ENCODE measurements around the gene SLC35F6. TPM values are rescaled to one million over a fixed set of nuclear protein-coding genes. Genes with fewer than 3 reads are reported as not detected.
"Not testable (repeated sequence)": the region's sequence is repeated elsewhere in the genome, so short reads cannot be mapped to it uniquely, and the experiment has no call there.

The SLC35F6 gene
- total RNA-seq, 1 experiment from 2014 or later: 76.9 TPM

DNA sequence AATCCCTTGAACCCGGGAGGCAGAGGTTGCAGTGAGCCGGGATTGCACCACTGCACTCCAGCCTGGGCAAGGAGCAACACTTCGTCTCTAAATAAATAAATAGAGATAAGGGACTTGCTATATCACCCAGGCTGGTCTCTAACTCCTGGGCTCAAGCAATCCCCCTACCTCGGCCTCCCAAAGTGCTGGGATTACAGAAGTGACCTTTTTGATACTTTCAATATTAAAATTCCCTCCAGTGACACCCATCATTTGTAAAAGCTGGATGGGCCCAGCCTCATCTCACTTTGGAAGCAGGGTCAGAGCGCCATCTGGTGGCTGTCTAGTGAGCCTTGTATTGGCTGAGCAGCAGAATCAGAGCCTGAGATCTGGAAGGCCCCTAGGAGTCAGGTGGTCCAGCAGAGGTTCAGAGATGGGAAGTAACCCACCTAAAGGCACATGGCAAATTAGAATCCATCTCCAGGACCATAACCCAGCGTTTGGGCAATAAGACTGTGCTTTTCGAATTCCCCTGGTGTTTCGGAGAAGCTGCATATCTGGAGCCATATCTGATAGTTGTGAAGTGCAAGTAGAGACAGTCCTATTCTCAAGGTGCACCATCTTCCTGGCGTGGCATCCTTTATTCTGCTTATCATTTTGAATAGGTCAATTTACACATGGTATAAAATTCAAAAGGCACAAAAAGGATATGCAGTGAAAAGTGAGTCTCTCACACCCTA, 18.3 kb upstream of the SLC35F6 start:
- Mint-ChIP-seq H3K27me3 (ENCODE audit: insufficient read depth, unreplicated experiment) (no peaks in the 10 kb centered on the region), H3K4me1 (ENCODE audit: insufficient read depth, unreplicated experiment) (no peaks in the 10 kb centered on the region), H3K9me3 (ENCODE audit: unreplicated experiment) (no peaks in the 10 kb centered on the region), H3K36me3 (ENCODE audit: insufficient read depth, unreplicated experiment) (no peaks in the 10 kb centered on the region), H3K4me3 (ENCODE audit: unreplicated experiment) (no peak overlapping the region), H3K27ac (ENCODE audit: low read depth, unreplicated experiment) (no peak overlapping the region)
- ChIA-PET POLR2A (interaction anchor here (1.2 to 1.6 kb wide), 2 partner anchors 11 to 141 kb away, joined by 3 to 12 read pairs; no protein-coding TSS in a partner anchor), CTCF (interaction anchor here (0.6 to 11.1 kb wide), 45 partner anchors 9 to 1200 kb away, joined by 3 to 305 read pairs (median 4); no protein-coding TSS in a partner anchor)
- TF ChIP-seq, protein P1, sequence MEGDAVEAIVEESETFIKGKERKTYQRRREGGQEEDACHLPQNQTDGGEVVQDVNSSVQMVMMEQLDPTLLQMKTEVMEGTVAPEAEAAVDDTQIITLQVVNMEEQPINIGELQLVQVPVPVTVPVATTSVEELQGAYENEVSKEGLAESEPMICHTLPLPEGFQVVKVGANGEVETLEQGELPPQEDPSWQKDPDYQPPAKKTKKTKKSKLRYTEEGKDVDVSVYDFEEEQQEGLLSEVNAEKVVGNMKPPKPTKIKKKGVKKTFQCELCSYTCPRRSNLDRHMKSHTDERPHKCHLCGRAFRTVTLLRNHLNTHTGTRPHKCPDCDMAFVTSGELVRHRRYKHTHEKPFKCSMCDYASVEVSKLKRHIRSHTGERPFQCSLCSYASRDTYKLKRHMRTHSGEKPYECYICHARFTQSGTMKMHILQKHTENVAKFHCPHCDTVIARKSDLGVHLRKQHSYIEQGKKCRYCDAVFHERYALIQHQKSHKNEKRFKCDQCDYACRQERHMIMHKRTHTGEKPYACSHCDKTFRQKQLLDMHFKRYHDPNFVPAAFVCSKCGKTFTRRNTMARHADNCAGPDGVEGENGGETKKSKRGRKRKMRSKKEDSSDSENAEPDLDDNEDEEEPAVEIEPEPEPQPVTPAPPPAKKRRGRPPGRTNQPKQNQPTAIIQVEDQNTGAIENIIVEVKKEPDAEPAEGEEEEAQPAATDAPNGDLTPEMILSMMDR (IDR thresholded peaks at IDR 0.05; ENCODE audit: unreplicated experiment): peak; percentile 91
- intact Hi-C loops (cut with micrococcal nuclease): loop anchor here (1.0 kb wide), 2 partner anchors 140 to 242 kb away; no protein-coding TSS in a partner anchor
- no TSS peak for BruUV-seq (replicated peaks)
- peak; percentile 88 for DNase-seq (ENCODE audit: unreplicated experiment)

- TF ChIP-seq, protein P1 (IDR thresholded peaks at IDR 0.05; ENCODE audit: unreplicated experiment): no peak
- H3K27ac Mint-ChIP-seq (ENCODE audit: low read depth, unreplicated experiment): no peak overlapping the region
- no peak overlapping the region for H3K4me3 Mint-ChIP-seq (ENCODE audit: unreplicated experiment)
- H3K36me3 Mint-ChIP-seq (ENCODE audit: insufficient read depth, unreplicated experiment): no peaks in the 10 kb centered on the region
- no peaks in the 10 kb centered on the region for H3K4me1 Mint-ChIP-seq (ENCODE audit: insufficient read depth, unreplicated experiment)
- peaks cover 7% of the 10 kb centered on the region for H3K9me3 Mint-ChIP-seq (ENCODE audit: unreplicated experiment)
- ChIA-PET CTCF (interaction anchor here (0.6 to 11.1 kb wide), 10 partner anchors 8 to 561 kb away, joined by 3 to 305 read pairs (median 4); no protein-coding TSS in a partner anchor), POLR2A (interaction anchor here (1.2 to 1.6 kb wide), 2 partner anchors 22 to 140 kb away, joined by 3 read pairs; no protein-coding TSS in a partner anchor)
- no peak for DNase-seq (ENCODE audit: unreplicated experiment)
- no peaks in the 10 kb centered on the region for H3K27me3 Mint-ChIP-seq (ENCODE audit: insufficient read depth, unreplicated experiment)
- no TSS peak for BruUV-seq (replicated peaks)
- intact Hi-C loops (cut with micrococcal nuclease): no loop called here
Measured at GRCh38 chr2:26746934-26747333, 17.1 kb upstream of the SLC35F6 start.

GRCh38 chr2:26749787-26750420, 14.2 kb upstream of the SLC35F6 start:
- intact Hi-C loops (cut with micrococcal nuclease); H3K4me3 Mint-ChIP-seq (ENCODE audit: unreplicated experiment); H3K27me3 Mint-ChIP-seq (ENCODE audit: insufficient read depth, unreplicated experiment); H3K9me3 Mint-ChIP-seq (ENCODE audit: unreplicated experiment); H3K36me3 Mint-ChIP-seq (ENCODE audit: insufficient read depth, unreplicated experiment); DNase-seq (ENCODE audit: unreplicated experiment); H3K4me1 Mint-ChIP-seq (ENCODE audit: insufficient read depth, unreplicated experiment); BruUV-seq (replicated peaks); POLR2A ChIA-PET; H3K27ac Mint-ChIP-seq (ENCODE audit: low read depth, unreplicated experiment): not testable (repeated sequence)
- CTCF ChIA-PET: interaction anchor here (11.1 kb wide), 1 partner anchor 144 kb away, joined by 305 read pairs; no protein-coding TSS in a partner anchor

GRCh38 chr2:26750467-26750866, 13.6 kb upstream of the SLC35F6 start:
- intact Hi-C loops (cut with micrococcal nuclease); H3K36me3 Mint-ChIP-seq (ENCODE audit: insufficient read depth, unreplicated experiment); H3K27ac Mint-ChIP-seq (ENCODE audit: low read depth, unreplicated experiment); BruUV-seq (replicated peaks); H3K9me3 Mint-ChIP-seq (ENCODE audit: unreplicated experiment); H3K27me3 Mint-ChIP-seq (ENCODE audit: insufficient read depth, unreplicated experiment); DNase-seq (ENCODE audit: unreplicated experiment); POLR2A ChIA-PET; H3K4me1 Mint-ChIP-seq (ENCODE audit: insufficient read depth, unreplicated experiment); H3K4me3 Mint-ChIP-seq (ENCODE audit: unreplicated experiment): not testable (repeated sequence)
- CTCF ChIA-PET: interaction anchor here (2.6 kb wide), 1 partner anchor 145 kb away, joined by 18 read pairs; no protein-coding TSS in a partner anchor

DNA sequence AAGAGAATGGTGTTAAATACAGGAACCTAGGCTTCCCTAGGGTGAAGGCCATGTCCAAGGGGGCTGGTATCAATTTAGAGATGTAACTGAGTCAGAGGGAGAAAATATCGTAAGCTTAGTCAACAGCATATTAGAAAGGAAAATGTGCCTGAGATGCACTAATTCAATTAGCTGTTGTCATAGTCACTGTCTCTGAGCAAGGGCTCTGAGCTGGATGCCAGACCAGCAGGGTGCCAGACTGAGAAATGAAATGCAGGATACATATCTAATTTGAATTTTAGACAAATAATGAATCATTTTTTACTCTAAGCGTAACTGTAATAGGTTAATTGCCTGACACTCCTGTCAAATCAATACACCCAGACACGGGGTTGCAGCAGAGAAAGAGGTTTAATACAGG, 11.4 kb upstream of the SLC35F6 start:
- no peaks in the 10 kb centered on the region for H3K36me3 Mint-ChIP-seq (ENCODE audit: insufficient read depth, unreplicated experiment)
- no peak for DNase-seq (ENCODE audit: unreplicated experiment)
- peaks cover 7% of the 10 kb centered on the region for H3K9me3 Mint-ChIP-seq (ENCODE audit: unreplicated experiment)
- H3K4me3 Mint-ChIP-seq (ENCODE audit: unreplicated experiment): no peak overlapping the region
- intact Hi-C loops (cut with micrococcal nuclease): no loop called here
- H3K4me1 Mint-ChIP-seq (ENCODE audit: insufficient read depth, unreplicated experiment): peaks cover 3% of the 10 kb centered on the region
- BruUV-seq (replicated peaks): no TSS peak
- H3K27me3 Mint-ChIP-seq (ENCODE audit: insufficient read depth, unreplicated experiment): no peaks in the 10 kb centered on the region
- ChIA-PET CTCF (interaction anchor here (0.5 to 2.6 kb wide), 2 partner anchors 147 to 153 kb away, joined by 3 to 18 read pairs; no protein-coding TSS in a partner anchor), POLR2A (interaction anchor here (1.1 kb wide), 1 partner anchor 35 kb away, joined by 3 read pairs; no protein-coding TSS in a partner anchor)
- TF ChIP-seq, protein P1 (IDR thresholded peaks at IDR 0.05; ENCODE audit: unreplicated experiment): no peak
- no peak overlapping the region for H3K27ac Mint-ChIP-seq (ENCODE audit: low read depth, unreplicated experiment)
